WERI-Rb-1 (cell line): ENCODE data around the gene CALHM4.

Experiments used
- DNase-seq: peaks from one replicate; pipeline ENCODE4 v3.0.0-alpha.2; 2020
- H3K27ac ChIP-seq: fragments of 250-450 bp; sonication (Bioruptor Pico); 2 replicates; pipeline ENCODE4 v1.5.1; 2020; ENCODE audit warnings: mild to moderate bottlenecking, moderate library complexity
- H3K27me3 ChIP-seq: fragments of 250-450 bp; sonication (Bioruptor Pico); 2 replicates; pipeline ENCODE4 v1.5.1; 2021; ENCODE audit warnings: mild to moderate bottlenecking, low read depth, moderate library complexity; ENCODE audit not compliant: insufficient read depth, severe bottlenecking
- H3K36me3 ChIP-seq: fragments of 250-450 bp; sonication (Bioruptor Pico); 2 replicates; pipeline ENCODE4 v1.5.1; 2020; ENCODE audit warnings: mild to moderate bottlenecking, moderate library complexity
- H3K4me3 ChIP-seq: 2 replicates; pipeline ENCODE4 v1.5.1; 2011; ENCODE audit warnings: low read depth, mild to moderate bottlenecking, control low read depth, low read length
- H3K9me3 ChIP-seq: fragments of 250-450 bp; sonication (Bioruptor Pico); 2 replicates; pipeline ENCODE4 v1.5.1; 2021; ENCODE audit warnings: mild to moderate bottlenecking, moderate library complexity; ENCODE audit not compliant: severe bottlenecking
- CTCF ChIP-seq: IDR thresholded peaks from 2 replicates; pipeline ENCODE4 v1.5.1; 2011; ENCODE audit warnings: low read depth, mild to moderate bottlenecking, control low read depth, inconsistent platforms, low read length

CALHM4 gene

GRCh38 chr6:116553451-116553850 lies at the start of gene CALHM4:
CALHM4 (plus strand) TSS chr6:116553751; CDS start chr6:116553794, 43 bp downstream.
- Histone ChIP-seq H3K4me3 (no peak within 1 kb of the TSS), H3K27ac (no peak within 1 kb of the TSS), H3K27me3 (no peaks in the 10 kb centered on the region), H3K9me3 (no peaks in the 10 kb centered on the region), H3K36me3 (no peaks in the 10 kb centered on the region)
- no peak for TF ChIP-seq CTCF
- DNase-seq: no peak

- no peak for TF ChIP-seq CTCF
- H3K9me3 ChIP-seq: no peaks in the 10 kb centered on the region
- H3K4me3 ChIP-seq: no peak overlapping the region
- no peak overlapping the region for H3K27ac ChIP-seq
- no peaks in the 10 kb centered on the region for H3K27me3 ChIP-seq
- no peak for DNase-seq
- H3K36me3 ChIP-seq: no peaks in the 10 kb centered on the region
Observed at GRCh38 chr6:116507324-116507723, 46.2 kb upstream of the CALHM4 start.

GRCh38 chr6:116508527-116508926 lies 45.0 kb upstream of the CALHM4 start:
- Histone ChIP-seq H3K27ac (no peak overlapping the region), H3K9me3 (no peaks in the 10 kb centered on the region), H3K36me3 (no peaks in the 10 kb centered on the region), H3K4me3 (no peak overlapping the region), H3K27me3 (no peaks in the 10 kb centered on the region)
- no peak for DNase-seq
- no peak for TF ChIP-seq CTCF

- Histone ChIP-seq H3K9me3 (no peaks in the 10 kb centered on the region), H3K36me3 (no peaks in the 10 kb centered on the region), H3K27ac (no peak within 1 kb of the TSS), H3K4me3 (no peak within 1 kb of the TSS), H3K27me3 (no peaks in the 10 kb centered on the region)
- TF ChIP-seq CTCF: no peak
- DNase-seq: no peak
Observed at GRCh38 chr6:116511424-116512110, 42.0 kb upstream of the CALHM4 start, which contains the start of gene CALHM5. CALHM5 (plus strand) TSS chr6:116511639; CDS start chr6:116511697, 58 bp downstream.

GRCh38 chr6:116512111-116512559 lies 41.4 kb upstream of the CALHM4 start:
- no peak for DNase-seq
- no peak for TF ChIP-seq CTCF
- Histone ChIP-seq H3K36me3 (no peaks in the 10 kb centered on the region), H3K27me3 (no peaks in the 10 kb centered on the region), H3K4me3 (no peak overlapping the region), H3K27ac (no peak overlapping the region), H3K9me3 (no peaks in the 10 kb centered on the region)

- no peak overlapping the region for H3K27ac ChIP-seq
- H3K36me3 ChIP-seq: no peaks in the 10 kb centered on the region
- H3K9me3 ChIP-seq: no peaks in the 10 kb centered on the region
- H3K4me3 ChIP-seq: no peak overlapping the region
- H3K27me3 ChIP-seq: no peaks in the 10 kb centered on the region
- no peak for DNase-seq
- no peak for TF ChIP-seq CTCF
Observed at GRCh38 chr6:116512734-116513133, 40.8 kb upstream of the CALHM4 start.
